HG02943 (cell line): Measurements from ENCODE around the gene OPTC.
"Not testable (repeated sequence)": the region's sequence is repeated elsewhere in the genome, so short reads cannot be mapped to it uniquely, and the experiment has no call there.

Source experiments
- ATAC-seq: cut with Tn5 transposase; IDR thresholded peaks from one replicate; pipeline ENCODE4 v1.9.1; 2021; ENCODE audit warnings: mild to moderate bottlenecking, low read depth, moderate library complexity; ENCODE audit not compliant: unreplicated experiment

Gene OPTC

GRCh38 chr1:203513585-203514031, 19.7 kb downstream of the OPTC start:
- no peak for ATAC-seq

GRCh38 chr1:203516184-203516583, 22.2 kb downstream of the OPTC start:
- no peak for ATAC-seq

- no peak for ATAC-seq
Measured at GRCh38 chr1:203516906-203517305, 23.0 kb downstream of the OPTC start.

GRCh38 chr1:203517426-203518110, 23.6 kb downstream of the OPTC start:
- ATAC-seq = no peak

GRCh38 chr1:203518139-203518538, 24.2 kb downstream of the OPTC start:
- ATAC-seq = not testable (repeated sequence)

GRCh38 chr1:203518541-203518940, 24.6 kb downstream of the OPTC start:
- no peak for ATAC-seq

GRCh38 chr1:203519053-203519840, 25.3 kb downstream of the OPTC start:
- no peak for ATAC-seq

- no peak for ATAC-seq
Measured at GRCh38 chr1:203519896-203520295, 25.9 kb downstream of the OPTC start.

- no peak for ATAC-seq
Measured at GRCh38 chr1:203520315-203520714, 26.4 kb downstream of the OPTC start.

- ATAC-seq = no peak
Measured at GRCh38 chr1:203521074-203521794, 27.3 kb downstream of the OPTC start.

- ATAC-seq = no peak
Measured at GRCh38 chr1:203521812-203522211, 27.9 kb downstream of the OPTC start.

- ATAC-seq = no peak
Measured at GRCh38 chr1:203522237-203522636, 28.3 kb downstream of the OPTC start.

- no peak for ATAC-seq
Measured at GRCh38 chr1:203523667-203524066, 29.7 kb downstream of the OPTC start.

GRCh38 chr1:203524152-203524551, 30.2 kb downstream of the OPTC start:
- no peak for ATAC-seq

GRCh38 chr1:203524824-203525223, 30.9 kb downstream of the OPTC start:
- no peak for ATAC-seq

GRCh38 chr1:203525685-203526084, 31.7 kb downstream of the OPTC start:
- ATAC-seq = no peak

GRCh38 chr1:203526130-203526529, 32.2 kb downstream of the OPTC start:
- ATAC-seq = no peak

GRCh38 chr1:203526572-203526971, 32.6 kb downstream of the OPTC start:
- ATAC-seq = no peak

GRCh38 chr1:203527013-203527412, 33.1 kb downstream of the OPTC start:
- no peak for ATAC-seq

- ATAC-seq = no peak
Measured at GRCh38 chr1:203528063-203528462, 34.1 kb downstream of the OPTC start.
